ENCODE measurements around the gene KIF23.

KIF23 gene

GRCh38 chr15:69388260-69388705 is 25.9 kb upstream of the KIF23 start:
- in situ Hi-C loops (cut with MboI; ENCODE audit: low sequenced_read_pairs, unreplicated experiment): loop anchor here (25.0 kb wide), 1 partner anchor 326 kb away; no protein-coding TSS in a partner anchor
- TF ChIP-seq, protein P1, sequence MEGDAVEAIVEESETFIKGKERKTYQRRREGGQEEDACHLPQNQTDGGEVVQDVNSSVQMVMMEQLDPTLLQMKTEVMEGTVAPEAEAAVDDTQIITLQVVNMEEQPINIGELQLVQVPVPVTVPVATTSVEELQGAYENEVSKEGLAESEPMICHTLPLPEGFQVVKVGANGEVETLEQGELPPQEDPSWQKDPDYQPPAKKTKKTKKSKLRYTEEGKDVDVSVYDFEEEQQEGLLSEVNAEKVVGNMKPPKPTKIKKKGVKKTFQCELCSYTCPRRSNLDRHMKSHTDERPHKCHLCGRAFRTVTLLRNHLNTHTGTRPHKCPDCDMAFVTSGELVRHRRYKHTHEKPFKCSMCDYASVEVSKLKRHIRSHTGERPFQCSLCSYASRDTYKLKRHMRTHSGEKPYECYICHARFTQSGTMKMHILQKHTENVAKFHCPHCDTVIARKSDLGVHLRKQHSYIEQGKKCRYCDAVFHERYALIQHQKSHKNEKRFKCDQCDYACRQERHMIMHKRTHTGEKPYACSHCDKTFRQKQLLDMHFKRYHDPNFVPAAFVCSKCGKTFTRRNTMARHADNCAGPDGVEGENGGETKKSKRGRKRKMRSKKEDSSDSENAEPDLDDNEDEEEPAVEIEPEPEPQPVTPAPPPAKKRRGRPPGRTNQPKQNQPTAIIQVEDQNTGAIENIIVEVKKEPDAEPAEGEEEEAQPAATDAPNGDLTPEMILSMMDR (IDR thresholded peaks at IDR 0.05; ENCODE audit: borderline replicate concordance, control extremely low read depth, extremely low read depth, insufficient read depth, missing control alignments): no peak
- no peak for DNase-seq (ENCODE audit: low spot score)

GRCh38 chr15:69389426-69389825 is 24.7 kb upstream of the KIF23 start:
- DNase-seq (ENCODE audit: low spot score): no peak
- in situ Hi-C loops (cut with MboI; ENCODE audit: low sequenced_read_pairs, unreplicated experiment): loop anchor here (25.0 kb wide), 1 partner anchor 327 kb away; no protein-coding TSS in a partner anchor
- TF ChIP-seq, protein P1 (IDR thresholded peaks at IDR 0.05; ENCODE audit: borderline replicate concordance, control extremely low read depth, extremely low read depth, insufficient read depth, missing control alignments): no peak

- TF ChIP-seq, protein P1 (IDR thresholded peaks at IDR 0.05; ENCODE audit: borderline replicate concordance, control extremely low read depth, extremely low read depth, insufficient read depth, missing control alignments): no peak
- no peak for DNase-seq (ENCODE audit: low spot score)
- in situ Hi-C loops (cut with MboI; ENCODE audit: low sequenced_read_pairs, unreplicated experiment): loop anchor here (25.0 kb wide), 1 partner anchor 328 kb away; no protein-coding TSS in a partner anchor
Measured at GRCh38 chr15:69390575-69390974, 23.6 kb upstream of the KIF23 start.

DNA sequence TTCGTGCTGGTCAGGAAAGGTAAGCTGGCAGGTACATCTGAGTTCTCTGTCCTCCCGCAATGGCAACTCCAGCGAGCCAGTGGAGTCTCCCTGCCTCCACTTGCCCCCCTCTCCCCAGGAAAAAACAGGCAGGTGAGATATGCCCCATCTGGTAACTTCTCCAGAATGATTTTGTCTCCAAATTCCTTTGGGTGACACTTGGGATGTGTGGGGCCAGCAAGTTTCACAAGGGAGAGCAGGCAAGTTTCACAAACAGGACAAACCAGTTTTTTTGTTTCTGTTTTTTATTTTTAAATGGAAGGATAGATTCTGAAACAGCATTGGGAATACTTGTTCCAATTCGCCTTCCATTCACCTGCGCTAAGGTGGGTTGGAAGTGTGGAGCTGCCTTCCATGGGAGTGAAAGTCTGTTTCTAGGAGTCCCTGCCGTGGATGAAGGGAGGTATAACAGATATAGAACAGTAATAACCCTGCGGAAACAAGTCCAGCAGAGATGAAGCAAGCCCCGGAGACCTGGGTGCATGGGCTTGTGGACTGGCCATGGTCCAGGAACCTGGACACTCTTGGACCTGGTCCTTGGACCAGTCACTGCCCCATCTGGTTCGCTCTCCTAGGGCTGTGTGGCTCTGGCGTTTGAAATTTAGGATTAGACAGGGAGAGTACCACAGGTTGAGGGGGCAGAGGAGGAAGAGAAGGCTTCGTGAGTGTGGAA is 22.9 kb upstream of the KIF23 start:
- in situ Hi-C loops (cut with MboI; ENCODE audit: low sequenced_read_pairs, unreplicated experiment): loop anchor here (25.0 kb wide), 1 partner anchor 329 kb away; no protein-coding TSS in a partner anchor
- TF ChIP-seq, protein P1 (IDR thresholded peaks at IDR 0.05; ENCODE audit: borderline replicate concordance, control extremely low read depth, extremely low read depth, insufficient read depth, missing control alignments): no peak
- no peak for DNase-seq (ENCODE audit: low spot score)

DNA sequence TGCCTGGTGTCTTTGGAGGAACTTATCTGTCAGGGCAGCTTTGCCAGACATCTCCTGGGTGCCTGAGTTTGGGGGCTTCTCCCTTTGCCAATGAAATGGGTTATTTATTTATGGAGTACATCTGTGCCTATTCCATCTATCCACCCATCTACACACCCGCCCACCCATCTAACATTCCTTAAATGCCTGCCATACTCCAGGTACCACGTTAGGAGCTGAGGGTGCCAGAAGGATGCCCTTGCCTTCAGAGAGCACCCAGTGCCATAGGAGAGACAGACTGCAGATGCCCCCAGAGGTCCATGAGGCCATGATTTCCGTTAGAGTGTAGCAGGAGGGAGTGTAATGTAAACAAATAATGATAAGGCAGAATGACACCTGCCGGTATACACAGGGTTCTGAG is 21.8 kb upstream of the KIF23 start:
- TF ChIP-seq, protein P1 (IDR thresholded peaks at IDR 0.05; ENCODE audit: borderline replicate concordance, control extremely low read depth, extremely low read depth, insufficient read depth, missing control alignments): no peak
- in situ Hi-C loops (cut with MboI; ENCODE audit: low sequenced_read_pairs, unreplicated experiment): loop anchor here (25.0 kb wide), 1 partner anchor 330 kb away; no protein-coding TSS in a partner anchor
- DNase-seq (ENCODE audit: low spot score): no peak

DNA sequence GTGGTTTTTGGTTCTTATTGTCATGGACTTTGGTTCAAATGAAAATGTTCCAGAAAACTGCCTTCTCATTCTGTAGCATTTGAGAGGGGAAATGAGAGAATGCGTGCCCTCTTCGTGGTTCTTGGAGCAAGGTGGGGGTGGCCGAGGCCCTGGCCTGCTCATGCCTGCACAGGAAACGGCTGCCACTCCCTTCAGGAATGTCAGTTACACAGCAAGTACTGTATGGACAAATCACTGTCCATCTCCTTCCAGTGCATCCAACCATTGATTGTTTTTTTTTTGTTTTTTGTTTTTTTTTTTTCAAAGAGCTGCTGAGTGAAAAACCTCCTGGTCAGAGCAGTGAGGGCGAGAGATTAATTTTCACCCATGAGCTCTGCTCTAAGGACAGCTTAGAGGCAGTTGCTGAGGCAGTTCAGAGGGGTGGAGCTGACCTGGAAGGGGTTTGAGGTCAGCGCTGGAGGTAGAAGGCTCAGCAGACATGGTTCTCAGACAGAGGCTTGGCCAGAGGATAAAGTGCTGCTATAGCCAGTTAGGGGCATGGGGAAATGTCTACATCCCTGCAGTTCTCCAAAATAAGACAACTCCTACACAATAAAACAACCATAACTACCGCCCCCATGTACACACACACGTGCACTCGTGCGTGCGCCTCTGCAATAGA is 20.2 kb upstream of the KIF23 start:
- no peak for DNase-seq (ENCODE audit: low spot score)
- in situ Hi-C loops (cut with MboI; ENCODE audit: low sequenced_read_pairs, unreplicated experiment): loop anchor here (25.0 kb wide), 1 partner anchor 332 kb away; no protein-coding TSS in a partner anchor
- TF ChIP-seq, protein P1 (IDR thresholded peaks at IDR 0.05; ENCODE audit: borderline replicate concordance, control extremely low read depth, extremely low read depth, insufficient read depth, missing control alignments): no peak

Data from GM13976 (cell line).